IMR-90 (cell line): ENCODE data around the gene TRAP1. TPM values are rescaled to one million over a fixed set of nuclear protein-coding genes. Genes with fewer than 3 reads are reported as not detected.

Source experiments
- ATAC-seq: fragments of 200-7000 bp; cut with Tn5 transposase; 2 replicates; pipeline ENCODE4 v1.9.1; 2020; ENCODE audit warnings: low read depth, mild to moderate bottlenecking, moderate library complexity
- BruUV-seq: library from RNA; stranded (reverse); fragments of 400-500 nt; replicated peaks from 2 replicates; lab custom pipeline; 2021; lab: Mats Ljungman, UMichigan
- CTCF ChIA-PET: fragments of 300-600 bp; formaldehyde crosslinking; extraction: SDS; loops from one replicate; lab custom pipeline; 2021; ENCODE audit warnings: antibody characterized with exemption; lab: Yijun Ruan, JAX
- POLR2A ChIA-PET: fragments of 300-600 bp; sonication (Branson Sonifier 250); formaldehyde crosslinking; loops from one replicate; lab custom pipeline; 2022; ENCODE audit warnings: antibody characterized with exemption; ENCODE audit not compliant: unreplicated experiment; lab: Charles Lee
- DNase-seq: peaks from one replicate; pipeline ENCODE4 v3.0.0; 2013
- H2AFZ ChIP-seq: replicated peaks from 2 replicates; pipeline ENCODE3; 2013; ENCODE audit warnings: low read length, mild to moderate bottlenecking; ENCODE audit not compliant: poor library complexity
- H2AK5ac ChIP-seq: 2 replicates; pipeline ENCODE4 v1.6.1; 2013; ENCODE audit warnings: low read depth, low read length, inconsistent platforms
- H2AK9ac ChIP-seq: replicated peaks from 2 replicates; pipeline ENCODE3; 2013; ENCODE audit warnings: mild to moderate bottlenecking, low read depth, low read length, moderate library complexity; ENCODE audit not compliant: poor library complexity
- H2BK120ac ChIP-seq: 2 replicates; pipeline ENCODE4 v1.6.1; 2013; ENCODE audit warnings: low read depth, low read length, inconsistent platforms
- H2BK15ac ChIP-seq: 3 replicates; pipeline ENCODE4 v1.6.1; 2013; ENCODE audit warnings: low read depth, low read length, inconsistent platforms
- H2BK20ac ChIP-seq: 2 replicates; pipeline ENCODE4 v1.6.1; 2013; ENCODE audit warnings: low read depth, mild to moderate bottlenecking, inconsistent platforms, low read length, moderate library complexity
- H2BK5ac ChIP-seq: 2 replicates; pipeline ENCODE4 v1.6.1; 2013; ENCODE audit warnings: mild to moderate bottlenecking, low read depth, low read length, inconsistent platforms; ENCODE audit not compliant: poor library complexity, severe bottlenecking
- H3K14ac ChIP-seq: replicated peaks from 2 replicates; pipeline ENCODE4 v1.6.1; 2013; ENCODE audit warnings: low read depth, low read length, inconsistent platforms
- H3K18ac ChIP-seq: 2 replicates; pipeline ENCODE4 v1.6.1; 2013; ENCODE audit warnings: low read depth, low read length, control low read depth
- H3K23ac ChIP-seq: 2 replicates; pipeline ENCODE4 v1.6.1; 2013; ENCODE audit warnings: low read depth, low read length, inconsistent platforms
- H3K27ac ChIP-seq: 2 replicates; pipeline ENCODE4 v1.5.1; 2013; ENCODE audit warnings: mild to moderate bottlenecking, control low read depth, low read length; ENCODE audit not compliant: insufficient read depth
- H3K27me3 ChIP-seq: 2 replicates; pipeline ENCODE4 v1.6.1; 2013; ENCODE audit warnings: low read length; ENCODE audit not compliant: control insufficient read depth, insufficient read depth
- H3K36me3 ChIP-seq: 2 replicates; pipeline ENCODE4 v1.6.1; 2013; ENCODE audit warnings: low read length, mixed read lengths; ENCODE audit not compliant: control insufficient read depth, insufficient read depth
- H3K4ac ChIP-seq: 2 replicates; pipeline ENCODE4 v1.6.1; 2013; ENCODE audit warnings: low read depth, low read length, inconsistent platforms
- H3K4me1 ChIP-seq: 2 replicates; pipeline ENCODE4 v1.6.1; 2013; ENCODE audit warnings: low read length, mixed read lengths; ENCODE audit not compliant: control insufficient read depth, insufficient read depth
- H3K4me2 ChIP-seq: 2 replicates; pipeline ENCODE4 v1.6.1; 2013; ENCODE audit warnings: low read depth, mild to moderate bottlenecking, control low read depth, low read length, moderate library complexity
- H3K4me3 ChIP-seq: 2 replicates; pipeline ENCODE4 v1.5.1; 2013; ENCODE audit warnings: low read depth, mild to moderate bottlenecking, control low read depth, low read length, moderate library complexity; ENCODE audit not compliant: insufficient read depth
- H3K56ac ChIP-seq: 2 replicates; pipeline ENCODE4 v1.6.1; 2013; ENCODE audit warnings: low read length, inconsistent platforms; ENCODE audit not compliant: insufficient read depth; ENCODE audit errors: extremely low read depth
- H3K79me1 ChIP-seq, 2 experiments: 2 replicates each; pipeline ENCODE4 v1.6.1; 2013; ENCODE audit warnings: low read length in 2 of 2, inconsistent platforms in 1 of 2, low read depth in 1 of 2
- H3K9ac ChIP-seq: 2 replicates; pipeline ENCODE4 v1.6.1; 2013; ENCODE audit warnings: low read depth, low read length, control low read depth
- H3K9me1 ChIP-seq: 2 replicates; pipeline ENCODE4 v1.6.1; 2013; ENCODE audit warnings: low read length, inconsistent platforms; ENCODE audit not compliant: insufficient read depth
- H3K9me3 ChIP-seq: 2 replicates; pipeline ENCODE4 v1.6.1; 2013; ENCODE audit warnings: low read length; ENCODE audit not compliant: control insufficient read depth, insufficient read depth
- H4K20me1 ChIP-seq: 2 replicates; pipeline ENCODE4 v1.6.1; 2013; ENCODE audit warnings: low read length, inconsistent platforms; ENCODE audit not compliant: insufficient read depth
- H4K5ac ChIP-seq: 2 replicates; pipeline ENCODE4 v1.6.1; 2013; ENCODE audit warnings: mild to moderate bottlenecking, low read depth, low read length, control low read depth
- H4K8ac ChIP-seq, 2 experiments: 2 replicates each; pipeline ENCODE4 v1.6.1; 2013; ENCODE audit warnings: low read depth in 2 of 2, low read length in 2 of 2, control low read depth in 1 of 2, inconsistent platforms in 1 of 2
- H4K91ac ChIP-seq: 2 replicates; pipeline ENCODE4 v1.6.1; 2013; ENCODE audit warnings: low read depth, low read length, inconsistent platforms; ENCODE audit not compliant: insufficient read depth
- BHLHE40 ChIP-seq: fragments of 150-350 bp; IDR thresholded peaks from 2 replicates; pipeline ENCODE4 v1.6.1; 2016; ENCODE audit warnings: mild to moderate bottlenecking, low read depth, low read length
- CEBPB ChIP-seq: IDR thresholded peaks from 2 replicates; pipeline ENCODE4 v1.6.1; 2012; ENCODE audit warnings: low read depth, low read length, improper control_type of control experiment
- MAZ ChIP-seq: IDR thresholded peaks from 2 replicates; pipeline ENCODE4 v1.6.1; 2012; ENCODE audit warnings: low read depth, mild to moderate bottlenecking, low read length, improper control_type of control experiment, moderate library complexity, borderline replicate concordance
- MXI1 ChIP-seq: IDR thresholded peaks from 2 replicates; pipeline ENCODE4 v1.6.1; 2012; ENCODE audit warnings: low read depth, mild to moderate bottlenecking, low read length, moderate library complexity, borderline replicate concordance
- POLR2A ChIP-seq: IDR thresholded peaks from 2 replicates; pipeline ENCODE4 v1.6.1; 2012; ENCODE audit warnings: mild to moderate bottlenecking, low read depth, low read length
- RCOR1 ChIP-seq: IDR thresholded peaks from 2 replicates; pipeline ENCODE4 v1.6.1; 2012; ENCODE audit warnings: mild to moderate bottlenecking, low read length, improper control_type of control experiment; ENCODE audit not compliant: insufficient replicate concordance
- WGBS, 2 experiments: methylation state at CpG; one replicate each; pipeline versions ENCODE4 v1.1.5 to v1.1.7; 2013; ENCODE audit warnings: missing lambda C conversion rate in 2 of 2; ENCODE audit not compliant: insufficient read length in 1 of 2; ENCODE audit errors: extremely low coverage in 2 of 2; 5-methylcytosine and 5-hydroxymethylcytosine counted together
- dilution Hi-C: fragments of 300-500 bp; cut with HindIII; formaldehyde crosslinking; loops from one replicate; pipeline ENCODE4 v1.14.3; 2018; ENCODE audit warnings: low sequenced_read_pairs; ENCODE audit not compliant: unreplicated experiment
- in situ Hi-C: fragments of 300-500 bp; cut with MboI; formaldehyde crosslinking; loops from 3 replicates; pipeline ENCODE4 v1.14.3; 2019; ENCODE audit warnings: low sequenced_read_pairs, inconsistent platforms, mixed read lengths
- intact Hi-C: fragments of 100-400 bp; cut with micrococcal nuclease; formaldehyde crosslinking; loops from 2 replicates; pipeline ENCODE4 v1.10.0; 2022
- polyA plus RNA-seq, 3 experiments: library from polyadenylated mRNA; depleted of rRNA; stranded (reverse); fragments of >200 nt; gene quantifications; 2 replicates each; pipeline ENCODE4 v1.2.3, GENCODE V29; 2012; ENCODE audit warnings: low replicate concordance in 1 of 3
- total RNA-seq: library from RNA; depleted of rRNA; stranded (reverse); fragments of >200 nt; gene quantifications from 2 replicates; pipeline ENCODE4 v1.2.3, GENCODE V29; 2012
- TF ChIP-seq, protein P1 (sequence below): conservative IDR thresholded peaks from 2 replicates; pipeline ENCODE4 v1.5.1; 2012; ENCODE audit warnings: mild to moderate bottlenecking, low read depth, low read length, improper control_type of control experiment
- TF ChIP-seq, protein P2 (sequence below): fragments of 150-350 bp; IDR thresholded peaks from 2 replicates; pipeline ENCODE4 v1.6.1; 2017; ENCODE audit warnings: mild to moderate bottlenecking, antibody characterized with exemption, low read length, low read depth

TRAP1 gene
- total and polyA plus RNA-seq, 2 of the 4 experiments (the other 2 are of a cell fraction), result 139 to 145 TPM

GRCh38 chr16:3762107-3762750 is 44.9 kb upstream of the TRAP1 start:
- Histone ChIP-seq H4K5ac (no peak overlapping the region), H3K9me3 (no peaks in the 10 kb centered on the region), H4K8ac (no peak overlapping the region), H3K36me3 (peaks cover 54% of the 10 kb centered on the region), H3K18ac (no peak overlapping the region), H2BK20ac (no peak overlapping the region), H3K4me1 (no peaks in the 10 kb centered on the region), H3K27ac (no peak overlapping the region), H3K56ac (no peak overlapping the region), H3K14ac (no peak overlapping the region), H3K23ac (no peak overlapping the region), H4K20me1 (peaks cover 23% of the 10 kb centered on the region), H3K4me2 (no peak overlapping the region), H3K27me3 (no peaks in the 10 kb centered on the region), H2AK5ac (no peak overlapping the region), H3K9me1 (0 out of 2 replicates have a peak, but pooled peaks cover 6% of the 10 kb centered on the region), H2AFZ (no peak overlapping the region), H3K4ac (no peak overlapping the region), H4K91ac (no peak overlapping the region), H2BK5ac (no peak overlapping the region), H2BK15ac (no peak overlapping the region), H2BK120ac (no peak overlapping the region), H2AK9ac (no peak overlapping the region), H3K4me3 (no peak overlapping the region), H3K79me1 (peaks cover 33 to 77% of the 10 kb centered on the region in 2 experiments), H3K9ac (no peak overlapping the region)
- TF ChIP-seq, protein P1, sequence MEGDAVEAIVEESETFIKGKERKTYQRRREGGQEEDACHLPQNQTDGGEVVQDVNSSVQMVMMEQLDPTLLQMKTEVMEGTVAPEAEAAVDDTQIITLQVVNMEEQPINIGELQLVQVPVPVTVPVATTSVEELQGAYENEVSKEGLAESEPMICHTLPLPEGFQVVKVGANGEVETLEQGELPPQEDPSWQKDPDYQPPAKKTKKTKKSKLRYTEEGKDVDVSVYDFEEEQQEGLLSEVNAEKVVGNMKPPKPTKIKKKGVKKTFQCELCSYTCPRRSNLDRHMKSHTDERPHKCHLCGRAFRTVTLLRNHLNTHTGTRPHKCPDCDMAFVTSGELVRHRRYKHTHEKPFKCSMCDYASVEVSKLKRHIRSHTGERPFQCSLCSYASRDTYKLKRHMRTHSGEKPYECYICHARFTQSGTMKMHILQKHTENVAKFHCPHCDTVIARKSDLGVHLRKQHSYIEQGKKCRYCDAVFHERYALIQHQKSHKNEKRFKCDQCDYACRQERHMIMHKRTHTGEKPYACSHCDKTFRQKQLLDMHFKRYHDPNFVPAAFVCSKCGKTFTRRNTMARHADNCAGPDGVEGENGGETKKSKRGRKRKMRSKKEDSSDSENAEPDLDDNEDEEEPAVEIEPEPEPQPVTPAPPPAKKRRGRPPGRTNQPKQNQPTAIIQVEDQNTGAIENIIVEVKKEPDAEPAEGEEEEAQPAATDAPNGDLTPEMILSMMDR, result no peak
- no peak for TF ChIP-seq MAZ
- no peak for TF ChIP-seq POLR2A
- TF ChIP-seq CEBPB, result no peak
- TF ChIP-seq MXI1, result no peak
- TF ChIP-seq, protein P2, sequence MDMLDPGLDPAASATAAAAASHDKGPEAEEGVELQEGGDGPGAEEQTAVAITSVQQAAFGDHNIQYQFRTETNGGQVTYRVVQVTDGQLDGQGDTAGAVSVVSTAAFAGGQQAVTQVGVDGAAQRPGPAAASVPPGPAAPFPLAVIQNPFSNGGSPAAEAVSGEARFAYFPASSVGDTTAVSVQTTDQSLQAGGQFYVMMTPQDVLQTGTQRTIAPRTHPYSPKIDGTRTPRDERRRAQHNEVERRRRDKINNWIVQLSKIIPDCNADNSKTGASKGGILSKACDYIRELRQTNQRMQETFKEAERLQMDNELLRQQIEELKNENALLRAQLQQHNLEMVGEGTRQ, result no peak
- no peak for TF ChIP-seq BHLHE40
- TF ChIP-seq RCOR1, result no peak
- CTCF ChIA-PET, result no interaction called here
- POLR2A ChIA-PET, result no interaction called here
- DNase-seq, result no peak
- 100% methylated on average over 11 of the region's 25 CpGs; no CpG with 5 or more reads in 1 of the 2 experiments for WGBS, 2 experiments
- in situ Hi-C loops (no loop called here), dilution Hi-C loops (no loop called here), intact Hi-C loops (no loop called here)
- BruUV-seq, result no TSS peak
- no peak for ATAC-seq
